ENCODE measurements around the gene ABCB11. TPM values are rescaled to one million over a fixed set of nuclear protein-coding genes. Genes with fewer than 3 reads are reported as not detected.

Gene ABCB11
- polyA plus RNA-seq, 1 donor from 2014 or later: not detected

DNA sequence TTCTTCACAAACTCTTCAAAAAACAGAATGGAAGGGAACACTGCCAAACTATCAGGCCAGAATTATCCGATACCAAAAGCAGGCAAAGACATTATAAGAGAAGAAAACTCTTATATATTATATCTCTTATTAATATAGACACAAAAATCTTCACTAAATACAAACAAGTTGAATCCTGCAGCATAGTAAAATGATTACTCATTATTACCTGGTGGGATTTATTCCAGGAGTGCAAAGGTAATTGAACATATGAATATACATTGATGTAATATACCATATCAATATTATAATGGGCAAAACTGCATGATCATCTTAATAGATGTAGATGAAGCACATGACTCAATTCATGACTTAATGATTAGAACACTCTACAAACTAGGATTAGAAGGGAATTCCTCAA, 25.1 kb downstream of the ABCB11 start:
- H2AFZ ChIP-seq (ENCODE audit: low read depth, low read length): no peak overlapping the region
- no peak overlapping the region for H3K9ac ChIP-seq (ENCODE audit: low read length)
- H4K20me1 ChIP-seq (ENCODE audit: insufficient read depth): no peaks in the 10 kb centered on the region
- H3F3A ChIP-seq (ENCODE audit: insufficient read depth, low read length, poor library complexity, severe bottlenecking): no peaks in the 10 kb centered on the region
- no peak for TF ChIP-seq MXI1 (conservative IDR thresholded peaks at IDR 0.05; ENCODE audit: poor library complexity, severe bottlenecking)
- no peak for TF ChIP-seq TAF1 (IDR thresholded peaks at IDR 0.05; ENCODE audit: low read depth)
- no peak overlapping the region for H3K4me3 ChIP-seq (ENCODE audit: low read length)
- no peaks in the 10 kb centered on the region for H3K36me3 ChIP-seq (ENCODE audit: insufficient read depth, low read length)
- no peaks in the 10 kb centered on the region for H3K79me2 ChIP-seq (replicated peaks; ENCODE audit: insufficient read depth, low read length)
- H3K27ac ChIP-seq (ENCODE audit: low read length): no peak overlapping the region
- no peaks in the 10 kb centered on the region for H3K27me3 ChIP-seq (ENCODE audit: insufficient read depth, low read depth, low read length)
- H3K9me2 ChIP-seq (ENCODE audit: insufficient read depth, low read length): no peaks in the 10 kb centered on the region
- no peaks in the 10 kb centered on the region for H3K9me3 ChIP-seq (ENCODE audit: low read length)
- H3K4me2 ChIP-seq (ENCODE audit: low read length): no peak overlapping the region

DNA sequence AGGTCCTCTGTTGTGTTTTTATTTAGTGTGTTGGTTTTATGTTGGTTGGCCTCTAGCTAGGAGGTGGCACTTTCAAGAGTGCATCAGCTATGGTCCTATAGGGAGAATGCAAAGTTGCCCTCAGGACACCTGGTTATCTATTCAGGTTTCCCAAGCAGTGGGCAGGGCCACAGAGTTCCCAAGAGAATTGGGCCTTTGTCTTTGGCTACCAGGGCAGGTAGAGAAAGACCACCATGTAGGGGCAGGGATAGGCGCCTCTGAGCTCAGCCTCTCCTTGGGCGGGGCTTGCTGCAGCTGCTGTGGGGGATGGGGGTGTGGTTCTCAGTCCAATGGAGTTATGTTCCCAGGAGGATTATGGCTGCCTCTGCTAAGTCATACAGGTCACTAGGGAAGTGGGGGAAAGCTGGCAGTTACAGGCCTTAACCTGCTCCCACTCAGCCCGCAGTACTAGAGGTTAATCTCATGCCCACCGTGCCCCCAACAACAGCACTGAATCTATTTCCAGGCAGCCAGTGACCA, 26.0 kb downstream of the ABCB11 start:
- H3K36me3 ChIP-seq (ENCODE audit: insufficient read depth, low read length): no peaks in the 10 kb centered on the region
- no peaks in the 10 kb centered on the region for H3F3A ChIP-seq (ENCODE audit: insufficient read depth, low read length, poor library complexity, severe bottlenecking)
- no peak overlapping the region for H3K9ac ChIP-seq (ENCODE audit: low read length)
- H3K27me3 ChIP-seq (ENCODE audit: insufficient read depth, low read depth, low read length): no peaks in the 10 kb centered on the region
- H3K4me3 ChIP-seq (ENCODE audit: low read length): no peak overlapping the region
- no peaks in the 10 kb centered on the region for H4K20me1 ChIP-seq (ENCODE audit: insufficient read depth)
- no peaks in the 10 kb centered on the region for H3K9me3 ChIP-seq (ENCODE audit: low read length)
- no peak overlapping the region for H3K4me2 ChIP-seq (ENCODE audit: low read length)
- no peaks in the 10 kb centered on the region for H3K79me2 ChIP-seq (replicated peaks; ENCODE audit: insufficient read depth, low read length)
- TF ChIP-seq TAF1 (IDR thresholded peaks at IDR 0.05; ENCODE audit: low read depth) (no peak), MXI1 (conservative IDR thresholded peaks at IDR 0.05; ENCODE audit: poor library complexity, severe bottlenecking) (no peak), SMC3 (conservative IDR thresholded peaks at IDR 0.05; ENCODE audit: poor library complexity) (no peak), EP300 (conservative IDR thresholded peaks at IDR 0.05; ENCODE audit: poor library complexity, severe bottlenecking) (no peak), POLR2AphosphoS5 (IDR thresholded peaks at IDR 0.05) (no peak)
- TF ChIP-seq, protein P1, sequence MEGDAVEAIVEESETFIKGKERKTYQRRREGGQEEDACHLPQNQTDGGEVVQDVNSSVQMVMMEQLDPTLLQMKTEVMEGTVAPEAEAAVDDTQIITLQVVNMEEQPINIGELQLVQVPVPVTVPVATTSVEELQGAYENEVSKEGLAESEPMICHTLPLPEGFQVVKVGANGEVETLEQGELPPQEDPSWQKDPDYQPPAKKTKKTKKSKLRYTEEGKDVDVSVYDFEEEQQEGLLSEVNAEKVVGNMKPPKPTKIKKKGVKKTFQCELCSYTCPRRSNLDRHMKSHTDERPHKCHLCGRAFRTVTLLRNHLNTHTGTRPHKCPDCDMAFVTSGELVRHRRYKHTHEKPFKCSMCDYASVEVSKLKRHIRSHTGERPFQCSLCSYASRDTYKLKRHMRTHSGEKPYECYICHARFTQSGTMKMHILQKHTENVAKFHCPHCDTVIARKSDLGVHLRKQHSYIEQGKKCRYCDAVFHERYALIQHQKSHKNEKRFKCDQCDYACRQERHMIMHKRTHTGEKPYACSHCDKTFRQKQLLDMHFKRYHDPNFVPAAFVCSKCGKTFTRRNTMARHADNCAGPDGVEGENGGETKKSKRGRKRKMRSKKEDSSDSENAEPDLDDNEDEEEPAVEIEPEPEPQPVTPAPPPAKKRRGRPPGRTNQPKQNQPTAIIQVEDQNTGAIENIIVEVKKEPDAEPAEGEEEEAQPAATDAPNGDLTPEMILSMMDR (IDR thresholded peaks at IDR 0.05; ENCODE audit: poor library complexity, severe bottlenecking): no peak
- H3K9me2 ChIP-seq (ENCODE audit: insufficient read depth, low read length): no peaks in the 10 kb centered on the region
- H3K27ac ChIP-seq (ENCODE audit: low read length): no peak overlapping the region
- H2AFZ ChIP-seq (ENCODE audit: low read depth, low read length): no peak overlapping the region

DNA sequence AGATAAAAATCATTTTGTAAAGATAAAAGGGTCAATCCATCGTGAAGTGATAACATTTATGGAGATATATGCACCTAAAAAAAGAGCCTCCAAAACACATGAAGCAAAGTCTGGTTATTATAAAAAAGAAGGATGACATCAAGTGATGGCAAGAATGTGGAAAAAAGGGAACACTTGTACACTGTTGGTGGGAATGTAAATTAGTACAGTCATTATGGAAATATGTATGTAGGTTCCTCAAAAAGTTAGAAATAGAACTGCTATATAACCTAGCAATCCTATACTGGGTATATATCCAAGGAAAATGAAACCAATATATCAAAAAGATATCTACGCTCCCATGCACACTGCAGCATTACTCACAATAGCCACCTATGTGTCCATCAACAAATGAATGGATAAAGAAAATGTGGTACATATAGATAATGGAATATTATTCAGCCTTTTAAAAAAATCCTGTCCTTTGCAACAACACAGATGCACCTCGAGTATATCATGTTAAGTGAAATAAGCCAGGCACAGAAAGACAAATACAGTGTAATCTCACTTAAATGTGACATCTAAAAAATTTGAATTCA, 28.9 kb downstream of the ABCB11 start:
- Histone ChIP-seq H3K9me3 (ENCODE audit: low read length) (no peaks in the 10 kb centered on the region), H3K4me3 (ENCODE audit: low read length) (no peak overlapping the region), H3K36me3 (ENCODE audit: insufficient read depth, low read length) (no peaks in the 10 kb centered on the region), H3K27ac (ENCODE audit: low read length) (no peak overlapping the region), H2AFZ (ENCODE audit: low read depth, low read length) (no peak overlapping the region), H4K20me1 (ENCODE audit: insufficient read depth) (no peaks in the 10 kb centered on the region), H3K9ac (ENCODE audit: low read length) (no peak overlapping the region), H3K9me2 (ENCODE audit: insufficient read depth, low read length) (no peaks in the 10 kb centered on the region), H3K79me2 (replicated peaks; ENCODE audit: insufficient read depth, low read length) (no peaks in the 10 kb centered on the region), H3K4me2 (ENCODE audit: low read length) (no peak overlapping the region), H3K27me3 (ENCODE audit: insufficient read depth, low read depth, low read length) (no peaks in the 10 kb centered on the region), H3F3A (ENCODE audit: insufficient read depth, low read length, poor library complexity, severe bottlenecking) (no peaks in the 10 kb centered on the region)
- TF ChIP-seq, protein P1 (IDR thresholded peaks at IDR 0.05; ENCODE audit: poor library complexity, severe bottlenecking): no peak
- no peak for TF ChIP-seq MXI1 (conservative IDR thresholded peaks at IDR 0.05; ENCODE audit: poor library complexity, severe bottlenecking)
- no peak for TF ChIP-seq EZH2 (IDR thresholded peaks at IDR 0.05; ENCODE audit: borderline replicate concordance, insufficient read depth, low read length, poor library complexity, severe bottlenecking)
- no peak for TF ChIP-seq SMC3 (conservative IDR thresholded peaks at IDR 0.05; ENCODE audit: poor library complexity)
- no peak for TF ChIP-seq EP300 (conservative IDR thresholded peaks at IDR 0.05; ENCODE audit: poor library complexity, severe bottlenecking)
- TF ChIP-seq TAF1 (IDR thresholded peaks at IDR 0.05; ENCODE audit: low read depth): no peak
- no peak for TF ChIP-seq RAD21 (conservative IDR thresholded peaks at IDR 0.05)
- no peak for TF ChIP-seq REST (IDR thresholded peaks at IDR 0.05; ENCODE audit: borderline replicate concordance)
- no peak for TF ChIP-seq POLR2AphosphoS5 (IDR thresholded peaks at IDR 0.05)

Data from neural cell (in vitro differentiated cells).